SH-SY5Y (cell line): Measurements from ENCODE around the gene PNPLA5.

Experiments used
- GATA2 ChIP-seq: IDR thresholded peaks from 2 replicates; pipeline ENCODE4 v1.6.1; 2011; ENCODE audit warnings: mild to moderate bottlenecking, low read depth, low read length
- GATA3 ChIP-seq: IDR thresholded peaks from 2 replicates; pipeline ENCODE4 v1.6.1; 2011; ENCODE audit warnings: low read depth, mild to moderate bottlenecking, low read length, moderate library complexity

The PNPLA5 gene

DNA sequence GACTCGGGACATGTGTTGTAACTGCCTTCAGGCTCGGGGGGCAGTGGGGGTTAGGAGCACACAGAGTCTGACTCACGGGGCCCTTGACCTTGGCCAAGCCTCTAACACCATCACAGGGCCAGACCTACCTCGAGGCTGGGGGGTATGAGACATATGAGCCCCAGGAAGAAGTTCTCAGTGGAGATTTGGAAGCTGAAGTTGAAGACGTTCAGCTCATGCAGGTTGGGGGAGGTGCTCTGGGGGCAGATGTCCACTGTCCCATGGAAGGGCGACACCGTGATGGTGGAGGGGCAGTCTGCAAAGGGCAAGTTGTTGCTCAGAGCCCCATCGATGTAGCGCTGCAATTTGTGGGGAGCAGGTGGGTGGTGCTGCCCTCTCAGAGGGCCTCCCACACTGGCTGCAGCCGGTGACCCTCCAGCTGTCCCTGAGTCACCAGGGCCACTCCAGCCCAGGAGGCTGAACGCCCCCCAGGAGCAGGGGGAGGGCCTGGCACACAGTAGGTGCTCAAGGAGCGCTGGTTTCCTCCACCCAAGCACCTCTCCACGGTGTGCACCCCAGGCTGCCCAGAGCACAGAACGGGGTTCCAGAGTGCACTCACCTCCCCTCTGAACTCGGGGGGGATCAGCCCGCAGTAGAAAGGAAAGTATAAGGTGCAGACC lies 2.5 kb downstream of the PNPLA5 start:
- no peak for TF ChIP-seq GATA2
- no peak for TF ChIP-seq GATA3

- TF ChIP-seq GATA2 = no peak
- TF ChIP-seq GATA3 = no peak
These were observed 3.1 kb downstream of the PNPLA5 start for GRCh38 chr22:43888740-43889139.

- TF ChIP-seq GATA2 (no peak), GATA3 (no peak)
These were observed 4.4 kb downstream of the PNPLA5 start for GRCh38 chr22:43887391-43887790.

DNA sequence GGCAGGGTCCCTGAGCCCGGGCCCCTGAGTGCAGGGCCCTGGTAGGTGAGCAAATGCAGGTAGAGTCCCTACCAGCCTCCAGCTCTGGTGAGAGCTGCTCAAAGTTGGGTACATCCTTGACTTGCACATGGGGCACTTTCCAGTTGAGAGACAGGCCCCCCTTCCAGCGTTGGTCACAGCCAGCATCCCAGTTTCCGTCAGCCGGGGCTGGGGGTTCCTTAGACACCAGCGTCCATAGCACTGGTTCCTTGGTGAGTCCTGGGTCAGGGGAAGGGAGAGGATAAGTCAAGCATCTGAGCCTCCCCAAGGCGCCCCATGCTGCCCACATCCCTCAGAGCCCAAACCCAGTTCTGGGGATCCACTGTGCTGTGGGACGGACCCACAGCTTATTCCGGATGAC lies 5.6 kb downstream of the PNPLA5 start:
- TF ChIP-seq GATA3 (no peak), GATA2 (no peak)

DNA sequence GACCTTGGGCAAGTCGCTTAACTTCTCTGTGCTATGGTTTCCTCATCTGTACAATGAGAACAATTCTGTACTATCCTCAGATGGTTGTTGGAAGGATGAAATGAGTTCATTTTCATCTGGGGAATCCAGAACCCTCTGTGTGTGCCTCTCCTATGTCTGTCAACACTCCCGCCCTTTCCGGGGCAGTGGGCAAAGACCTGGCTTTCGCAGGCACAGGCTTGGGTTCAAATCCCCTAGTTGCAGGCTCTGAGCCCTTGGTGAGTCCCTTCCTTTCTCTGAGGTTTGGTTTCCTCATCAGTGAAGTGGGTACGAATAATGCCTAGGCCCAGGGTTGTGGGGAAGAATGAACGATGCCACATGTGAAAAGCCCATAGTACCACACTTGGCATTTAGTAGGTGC lies 6.0 kb downstream of the PNPLA5 start:
- TF ChIP-seq GATA3 (no peak), GATA2 (no peak)

- TF ChIP-seq GATA3 = no peak
- TF ChIP-seq GATA2 = no peak
These were observed 6.5 kb downstream of the PNPLA5 start for GRCh38 chr22:43885319-43885671.

- TF ChIP-seq GATA3 = no peak
- no peak for TF ChIP-seq GATA2
These were observed 7.1 kb downstream of the PNPLA5 start for GRCh38 chr22:43884600-43885318.

DNA sequence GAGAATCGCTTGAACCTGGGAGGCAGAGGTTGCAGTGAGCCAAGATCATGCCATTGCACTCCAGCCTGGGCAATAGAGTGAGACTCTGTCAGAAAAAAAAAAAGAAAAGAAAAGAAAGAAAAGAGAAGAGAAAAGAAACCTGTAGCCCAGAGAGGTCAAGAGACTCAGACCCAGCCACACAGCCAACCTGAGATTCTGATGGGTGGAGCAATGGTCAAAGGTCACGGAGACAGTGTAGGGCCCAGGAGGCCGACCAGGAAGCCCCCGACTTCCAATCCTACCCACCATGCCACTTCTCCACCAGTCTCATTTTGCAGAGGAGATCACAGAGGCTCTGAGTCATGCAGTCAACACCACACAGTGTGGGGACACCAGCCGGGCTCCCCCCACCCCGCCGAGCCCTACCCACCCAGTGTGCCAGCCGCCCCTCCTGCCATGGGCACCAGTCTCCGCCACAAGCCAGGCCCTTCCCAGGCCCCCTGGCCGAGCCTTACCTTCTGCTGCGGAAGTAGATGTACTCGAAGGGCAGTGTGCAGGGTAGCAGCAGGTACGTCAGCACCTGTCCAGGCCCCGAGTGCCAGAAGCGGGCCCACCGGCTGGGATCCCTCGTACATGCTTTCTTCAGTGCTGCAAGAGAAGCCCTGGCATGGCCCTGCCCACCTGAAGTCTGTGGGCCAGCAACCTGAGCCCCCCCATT lies 7.9 kb downstream of the PNPLA5 start:
- TF ChIP-seq GATA3 (no peak), GATA2 (no peak)

GRCh38 chr22:43883012-43883661 lies 8.7 kb downstream of the PNPLA5 start:
- TF ChIP-seq GATA3 (no peak), GATA2 (no peak)

DNA sequence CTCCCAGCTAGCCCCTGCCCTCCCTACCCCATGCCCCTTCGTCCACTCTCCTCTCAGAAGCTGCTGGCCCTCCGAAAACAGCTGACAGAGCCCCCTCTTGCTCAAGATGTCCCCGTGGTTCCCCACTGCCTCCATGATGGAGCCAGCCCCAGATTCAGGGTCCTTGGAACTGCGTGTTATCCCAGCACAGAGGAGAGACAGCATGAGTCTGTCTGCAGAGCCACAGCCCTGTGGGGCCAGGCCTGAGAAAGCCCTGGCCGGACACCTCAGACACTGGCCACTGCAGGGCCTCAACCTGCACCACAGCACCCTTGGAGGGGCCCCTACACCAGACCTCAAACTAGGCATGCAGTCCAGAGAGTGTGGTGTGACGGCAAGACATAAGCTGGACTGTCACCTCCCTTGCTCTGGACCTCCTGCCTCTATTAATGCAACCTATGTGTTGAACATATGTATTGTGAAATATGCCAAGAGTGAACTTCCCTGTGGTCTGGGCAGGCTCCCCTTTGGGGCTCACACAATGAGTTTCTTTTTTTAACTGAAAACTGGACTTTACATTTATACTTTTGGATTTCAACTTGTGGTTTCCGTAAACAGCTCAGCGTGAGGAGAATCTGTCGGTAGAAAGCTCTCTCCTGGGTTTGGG lies 9.6 kb downstream of the PNPLA5 start:
- TF ChIP-seq GATA2 (no peak), GATA3 (no peak)

DNA sequence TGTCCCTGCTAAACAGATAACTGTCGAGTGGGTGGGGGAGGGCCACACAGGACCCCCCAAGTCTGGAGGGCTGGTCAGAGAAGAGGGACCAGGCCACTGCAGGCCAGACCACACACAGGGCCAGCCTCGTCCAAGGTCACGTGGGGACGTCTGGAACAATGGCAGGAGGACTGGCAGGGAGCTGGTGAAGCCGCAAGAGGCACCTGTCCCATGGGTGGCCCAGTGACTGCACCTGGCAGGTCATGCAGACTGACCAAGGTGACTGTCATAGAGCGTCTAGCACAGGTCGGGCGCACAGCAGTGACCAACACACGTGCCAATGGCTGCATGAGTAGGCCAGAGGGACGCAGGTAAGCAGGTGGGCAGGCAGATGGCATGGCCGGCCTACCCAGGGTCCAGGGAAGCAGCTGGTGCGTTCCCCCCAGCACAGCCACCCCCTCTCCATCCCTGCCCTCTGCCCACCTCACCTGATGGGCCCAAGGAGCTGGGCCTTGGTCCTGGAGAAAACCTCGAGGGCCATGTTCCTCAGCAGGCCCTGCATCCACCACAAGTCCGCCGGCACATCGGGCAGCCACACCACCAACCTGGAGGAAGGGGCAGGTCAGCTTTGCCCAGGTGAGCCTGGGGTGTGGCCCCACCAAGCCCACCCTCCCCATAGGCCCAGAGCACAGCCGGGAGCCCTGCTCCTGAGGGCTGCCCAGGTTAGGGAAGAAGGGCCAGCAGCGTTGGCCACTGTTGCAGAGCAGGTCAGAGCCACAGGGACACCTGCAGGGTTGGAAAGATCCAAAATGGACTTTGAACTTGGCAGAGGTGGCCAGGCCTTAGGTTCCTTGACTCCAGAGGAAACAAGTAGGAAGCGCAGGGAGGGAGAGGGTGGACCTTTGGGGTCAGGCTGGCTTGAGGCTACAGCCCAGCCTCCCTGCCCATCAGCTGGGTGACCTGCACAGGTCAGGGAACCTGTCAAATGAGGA lies 10.4 kb downstream of the PNPLA5 start:
- TF ChIP-seq GATA3 (no peak), GATA2 (no peak)

- no peak for TF ChIP-seq GATA2
- TF ChIP-seq GATA3 = no peak
These were observed 11.2 kb downstream of the PNPLA5 start for GRCh38 chr22:43880541-43880991.
